GOT3 (cell line): Measurements from ENCODE around the gene REC8.
"Not testable (repeated sequence)": the region's sequence is repeated elsewhere in the genome, so short reads cannot be mapped to it uniquely, and the experiment has no call there.

Experiments
- DNase-seq: peaks from one replicate; lab custom pipeline; 2025; ENCODE audit warnings: mixed read lengths; lab: John Stamatoyannopoulos, UW

The REC8 gene

DNA sequence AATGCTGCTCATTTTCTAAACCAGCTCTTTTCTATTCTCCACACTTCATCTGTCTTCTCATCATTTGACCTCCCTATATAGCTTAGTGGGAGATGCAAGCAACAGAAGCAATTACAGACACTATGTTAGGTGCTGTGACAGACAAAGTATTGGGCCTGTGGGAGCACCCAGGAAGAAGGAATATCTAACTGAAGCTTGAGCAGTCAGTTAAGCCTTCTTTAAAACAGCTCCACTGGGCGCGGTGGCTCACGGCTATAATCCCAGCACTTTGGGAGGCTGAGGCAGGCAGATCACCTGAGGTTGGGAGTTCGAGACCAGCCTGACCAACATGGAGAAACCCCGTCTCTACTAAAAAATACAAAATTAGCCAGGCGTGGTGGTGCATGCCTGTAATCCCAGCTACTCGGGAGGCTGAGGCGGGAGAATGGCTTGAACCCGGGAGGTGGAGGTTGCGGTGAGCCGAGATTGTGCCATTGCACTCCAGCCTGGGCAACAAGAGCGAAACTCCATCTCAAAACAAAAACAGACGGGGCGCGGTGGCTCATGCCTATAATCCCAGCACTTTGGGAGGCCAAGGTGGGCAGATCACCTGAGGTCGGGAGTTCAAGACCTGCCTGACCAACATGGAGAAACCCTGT lies 31.5 kb downstream of the REC8 start:
- DNase-seq, result not testable (repeated sequence)

GRCh38 chr14:24204163-24205146 lies 32.6 kb downstream of the REC8 start:
- DNase-seq, result no peak

- no peak for DNase-seq
These were observed 34.6 kb downstream of the REC8 start for GRCh38 chr14:24206260-24207103.

- no peak for DNase-seq
These were observed 35.2 kb downstream of the REC8 start for GRCh38 chr14:24207104-24207551.

GRCh38 chr14:24207625-24208024 lies 35.7 kb downstream of the REC8 start:
- no peak for DNase-seq

GRCh38 chr14:24211311-24211710 lies 39.4 kb downstream of the REC8 start:
- DNase-seq, result no peak

- DNase-seq, result peak; percentile 71
These were observed 41.3 kb downstream of the REC8 start, which contains the start of gene CHMP4A for GRCh38 chr14:24212924-24213865. Gene CHMP4A (minus strand): TSS chr14:24213488. CDS start chr14:24213439, 49 bp downstream.

GRCh38 chr14:24213866-24214662 lies 42.2 kb downstream of the REC8 start:
- no peak for DNase-seq

GRCh38 chr14:24215495-24216344 lies 43.8 kb downstream of the REC8 start, which contains the start of gene MDP1:
Gene MDP1 (minus strand): TSS chr14:24216066. CDS start chr14:24215955, 111 bp downstream.
- peak; percentile 8 for DNase-seq

DNA sequence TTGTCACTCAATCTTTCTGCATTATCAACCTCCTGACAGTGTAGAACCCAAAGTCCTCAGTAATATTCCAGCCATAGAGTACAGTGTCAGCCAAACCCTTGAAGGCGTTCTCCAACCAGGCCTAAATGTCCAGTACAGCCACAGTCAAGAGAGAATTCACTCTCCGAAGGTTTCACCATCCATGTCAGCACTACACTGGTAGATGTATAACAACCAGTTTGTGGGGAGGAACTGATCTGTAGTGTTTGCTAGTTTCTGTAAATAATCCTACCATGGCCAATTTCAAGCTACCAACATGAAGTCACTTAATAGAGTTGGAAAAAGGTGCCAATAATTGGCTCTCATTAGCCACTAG lies 44.4 kb downstream of the REC8 start:
- DNase-seq, result no peak

DNA sequence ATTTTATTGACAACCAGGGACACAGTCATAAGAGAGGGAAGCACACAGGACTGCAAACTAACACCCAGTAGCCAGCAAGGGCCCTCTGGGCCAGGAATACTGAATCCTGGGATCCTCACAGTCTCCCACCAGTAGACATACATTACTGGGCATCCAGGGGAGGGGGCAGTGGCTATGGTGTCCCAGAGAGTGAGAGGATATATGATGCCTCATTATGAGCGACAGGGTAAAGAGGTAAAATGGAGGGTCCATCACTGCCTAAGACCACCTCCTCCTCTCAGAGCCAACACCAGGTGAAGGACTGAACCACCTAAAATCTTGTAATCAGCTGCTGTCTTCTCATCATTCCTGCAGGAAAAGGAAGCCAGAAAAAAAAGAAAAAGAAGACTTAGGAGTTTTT lies 45.0 kb downstream of the REC8 start:
- not testable (repeated sequence) for DNase-seq

GRCh38 chr14:24219080-24219479 lies 47.2 kb downstream of the REC8 start:
- no peak for DNase-seq

GRCh38 chr14:24219521-24219920 lies 47.6 kb downstream of the REC8 start:
- no peak for DNase-seq

GRCh38 chr14:24222987-24223386 lies 51.1 kb downstream of the REC8 start:
- DNase-seq, result not testable (repeated sequence)

GRCh38 chr14:24224618-24225071 lies 52.8 kb downstream of the REC8 start:
- no peak for DNase-seq

GRCh38 chr14:24226473-24226872 lies 54.6 kb downstream of the REC8 start:
- DNase-seq, result no peak

DNA sequence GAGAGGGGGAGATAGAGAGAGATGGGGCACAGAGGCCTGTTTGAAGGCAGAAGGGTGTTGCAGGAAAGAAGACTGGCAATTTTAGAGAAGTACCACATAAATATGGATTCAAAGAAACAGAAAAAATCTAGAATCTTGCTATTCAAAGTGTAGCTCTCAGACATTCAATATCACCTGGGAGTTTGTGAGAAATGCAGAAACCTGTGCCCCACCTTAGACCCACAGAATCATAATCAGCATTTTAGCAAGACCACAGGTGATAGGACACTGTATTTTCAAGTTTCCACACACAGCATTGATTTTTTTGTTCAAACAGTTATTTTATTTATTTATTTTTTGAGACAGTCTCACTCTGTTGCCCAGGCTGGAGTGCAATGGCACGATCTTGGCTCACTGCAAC lies 57.0 kb downstream of the REC8 start:
- DNase-seq, result no peak
